ENCODE measurements around the gene GDPD5. TPM values are rescaled to one million over a fixed set of nuclear protein-coding genes. Genes with fewer than 3 reads are reported as not detected.
A peak's percentile ranks its signal among the peaks of the same experiment; 100 is the strongest.

Gene GDPD5
- total RNA-seq, 1 experiment from 2014 or later: 7.8 TPM

- H4K91ac ChIP-seq (ENCODE audit: insufficient read length, low read depth, low read length): no peak overlapping the region
- H3K79me1 ChIP-seq (ENCODE audit: insufficient read depth, low read depth, low read length, poor library complexity, severe bottlenecking): no peaks in the 10 kb centered on the region
- no peak overlapping the region for H3K27ac ChIP-seq (ENCODE audit: insufficient read length, low read depth, low read length)
- H3K27me3 ChIP-seq (ENCODE audit: insufficient read depth, low read length): no peaks in the 10 kb centered on the region
- no peak for DNase-seq
- H3K23ac ChIP-seq (ENCODE audit: insufficient read length, low read depth, low read length): no peak overlapping the region
- no peak overlapping the region for H3K4me2 ChIP-seq (ENCODE audit: insufficient read depth, insufficient read length, low read length)
- H3K4ac ChIP-seq (ENCODE audit: low read depth, low read length): no peak overlapping the region; the same call in 1 of the 2 replicates
- H3T11ph ChIP-seq (ENCODE audit: low read length): no peak overlapping the region
- no peaks in the 10 kb centered on the region for H4K20me1 ChIP-seq (ENCODE audit: control insufficient read depth, insufficient read depth, insufficient read length)
- no peak overlapping the region for H3K56ac ChIP-seq (ENCODE audit: insufficient read length, low read depth, low read length)
- H2BK12ac ChIP-seq (ENCODE audit: insufficient read length, low read depth, low read length): no peak overlapping the region
- no peak overlapping the region for H2BK120ac ChIP-seq (ENCODE audit: low read depth, low read length, poor library complexity, severe bottlenecking)
- H2AK5ac ChIP-seq (ENCODE audit: insufficient read length, low read length): no peak overlapping the region
- WGBS (ENCODE audit: extremely low coverage, insufficient read length, low lambda C conversion rate): no CpG with 5 or more reads among the region's 6 CpGs
- H3K9ac ChIP-seq (ENCODE audit: extremely low read depth, insufficient read length, low read length): no peak overlapping the region
- no peak overlapping the region for H4K5ac ChIP-seq (ENCODE audit: insufficient read length, low read depth, low read length)
- Mint-ChIP-seq H3K9me3 (no peaks in the 10 kb centered on the region), H3K27ac (peak overlapping the region in 1 of 3 experiments; percentile 32; a peak in 1 of 7 replicates), H3K27me3 (ENCODE audit: low read depth) (no peaks in the 10 kb centered on the region; the same call in none of the 2 replicates), H3K4me1 (peaks cover 0 to 4% of the 10 kb centered on the region in 2 experiments; a peak in 3 of 4 replicates), H3K36me3 (ENCODE audit: insufficient read depth in 1 of 3, low read depth in 3 of 3) (no peaks in the 10 kb centered on the region), H3K4me3 (no peak overlapping the region)
- no peaks in the 10 kb centered on the region for H3K79me2 ChIP-seq (ENCODE audit: insufficient read depth, low read length)
- H3K23me2 ChIP-seq (ENCODE audit: insufficient read length, low read depth, low read length, poor library complexity, severe bottlenecking): no peaks in the 10 kb centered on the region
- no peak overlapping the region for H3K18ac ChIP-seq (ENCODE audit: insufficient read length, low read depth, low read length)
- no peak overlapping the region for H3K14ac ChIP-seq (ENCODE audit: insufficient read depth, low read length)
- H2AFZ ChIP-seq (ENCODE audit: low read length): no peak overlapping the region
- no peak overlapping the region for H2BK20ac ChIP-seq (ENCODE audit: low read depth, low read length, poor library complexity, severe bottlenecking)
- H3K4me1 ChIP-seq (ENCODE audit: insufficient read depth, low read length): no peaks in the 10 kb centered on the region
- H4K8ac ChIP-seq (replicated peaks; ENCODE audit: insufficient read length, low read depth, low read length): no peak overlapping the region
- TF ChIP-seq, protein P1, sequence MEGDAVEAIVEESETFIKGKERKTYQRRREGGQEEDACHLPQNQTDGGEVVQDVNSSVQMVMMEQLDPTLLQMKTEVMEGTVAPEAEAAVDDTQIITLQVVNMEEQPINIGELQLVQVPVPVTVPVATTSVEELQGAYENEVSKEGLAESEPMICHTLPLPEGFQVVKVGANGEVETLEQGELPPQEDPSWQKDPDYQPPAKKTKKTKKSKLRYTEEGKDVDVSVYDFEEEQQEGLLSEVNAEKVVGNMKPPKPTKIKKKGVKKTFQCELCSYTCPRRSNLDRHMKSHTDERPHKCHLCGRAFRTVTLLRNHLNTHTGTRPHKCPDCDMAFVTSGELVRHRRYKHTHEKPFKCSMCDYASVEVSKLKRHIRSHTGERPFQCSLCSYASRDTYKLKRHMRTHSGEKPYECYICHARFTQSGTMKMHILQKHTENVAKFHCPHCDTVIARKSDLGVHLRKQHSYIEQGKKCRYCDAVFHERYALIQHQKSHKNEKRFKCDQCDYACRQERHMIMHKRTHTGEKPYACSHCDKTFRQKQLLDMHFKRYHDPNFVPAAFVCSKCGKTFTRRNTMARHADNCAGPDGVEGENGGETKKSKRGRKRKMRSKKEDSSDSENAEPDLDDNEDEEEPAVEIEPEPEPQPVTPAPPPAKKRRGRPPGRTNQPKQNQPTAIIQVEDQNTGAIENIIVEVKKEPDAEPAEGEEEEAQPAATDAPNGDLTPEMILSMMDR (conservative IDR thresholded peaks at IDR 0.05): no peak
- H3K9me3 ChIP-seq (ENCODE audit: control insufficient read depth, low read depth, low read length): no peaks in the 10 kb centered on the region
- H2BK15ac ChIP-seq (ENCODE audit: low read depth, low read length): no peak overlapping the region
- no peak overlapping the region for H2BK5ac ChIP-seq (ENCODE audit: insufficient read length, low read length)
Measured at GRCh38 chr11:75506827-75507226, 18.9 kb downstream of the GDPD5 start.
